Fibroblast of skin of back (primary cell): ENCODE data around the gene NKX2-4.
"Not testable (repeated sequence)": the region's sequence is repeated elsewhere in the genome, so short reads cannot be mapped to it uniquely, and the experiment has no call there.

ENCODE experiments used
- DNase-seq: peaks from one replicate; pipeline ENCODE4 v3.0.0-alpha.2; 2013

NKX2-4 gene

GRCh38 chr20:21393816-21394519 is 3.4 kb downstream of the NKX2-4 start:
- no peak for DNase-seq

- no peak for DNase-seq
These were observed 4.2 kb downstream of the NKX2-4 start for GRCh38 chr20:21393166-21393565.

GRCh38 chr20:21391972-21392352 is 5.4 kb downstream of the NKX2-4 start:
- no peak for DNase-seq

GRCh38 chr20:21391185-21391971 is 5.9 kb downstream of the NKX2-4 start:
- no peak for DNase-seq

GRCh38 chr20:21390768-21391167 is 6.6 kb downstream of the NKX2-4 start:
- DNase-seq, result no peak

- DNase-seq, result no peak
These were observed 8.0 kb downstream of the NKX2-4 start for GRCh38 chr20:21389368-21389767.

- no peak for DNase-seq
These were observed 8.8 kb downstream of the NKX2-4 start for GRCh38 chr20:21388566-21388965.

- no peak for DNase-seq
These were observed 9.8 kb downstream of the NKX2-4 start for GRCh38 chr20:21387528-21387927.

- no peak for DNase-seq
These were observed 11.2 kb downstream of the NKX2-4 start for GRCh38 chr20:21386111-21386510.

- no peak for DNase-seq
These were observed 12.9 kb downstream of the NKX2-4 start for GRCh38 chr20:21384308-21384892.

GRCh38 chr20:21381619-21382018 is 15.7 kb downstream of the NKX2-4 start:
- DNase-seq, result no peak

- DNase-seq, result no peak
These were observed 16.6 kb downstream of the NKX2-4 start for GRCh38 chr20:21380711-21381110.

- no peak for DNase-seq
These were observed 19.1 kb downstream of the NKX2-4 start for GRCh38 chr20:21378259-21378658.

GRCh38 chr20:21377701-21378100 is 19.6 kb downstream of the NKX2-4 start:
- DNase-seq, result no peak

- no peak for DNase-seq
These were observed 20.7 kb downstream of the NKX2-4 start for GRCh38 chr20:21376626-21377025.

- DNase-seq, result no peak
These were observed 23.9 kb downstream of the NKX2-4 start for GRCh38 chr20:21373436-21373835.

- no peak for DNase-seq
These were observed 25.3 kb downstream of the NKX2-4 start for GRCh38 chr20:21372016-21372415.

GRCh38 chr20:21371193-21371592 is 26.1 kb downstream of the NKX2-4 start:
- no peak for DNase-seq

GRCh38 chr20:21368791-21369190 is 28.5 kb downstream of the NKX2-4 start:
- DNase-seq, result no peak

- not testable (repeated sequence) for DNase-seq
These were observed 31.1 kb downstream of the NKX2-4 start for GRCh38 chr20:21366273-21366672.

GRCh38 chr20:21365771-21366170 is 31.6 kb downstream of the NKX2-4 start:
- no peak for DNase-seq

GRCh38 chr20:21364413-21364812 is 32.9 kb downstream of the NKX2-4 start:
- no peak for DNase-seq

GRCh38 chr20:21361266-21361665 is 36.1 kb downstream of the NKX2-4 start:
- DNase-seq, result no peak

GRCh38 chr20:21360705-21361104 is 36.6 kb downstream of the NKX2-4 start:
- DNase-seq, result no peak
